Kidney epithelial cell (primary cell): ENCODE measurements around the gene FLOT2. TPM values are rescaled to one million over a fixed set of nuclear protein-coding genes. Genes with fewer than 3 reads are reported as not detected.

Experiments
- DNase-seq: peaks from one replicate; pipeline ENCODE4 v3.0.0-alpha.2; 2010; ENCODE audit warnings: low read depth
- H3K27me3 ChIP-seq: 2 replicates; pipeline ENCODE4 v1.6.0; 2011; ENCODE audit warnings: low read length; ENCODE audit not compliant: control insufficient read depth, insufficient read depth
- H3K36me3 ChIP-seq: 2 replicates; pipeline ENCODE4 v1.5.1; 2011; ENCODE audit warnings: low read length; ENCODE audit not compliant: control insufficient read depth, insufficient read depth
- H3K4me3 ChIP-seq: 2 replicates; pipeline ENCODE4 v1.5.1; 2011; ENCODE audit warnings: low read depth, mild to moderate bottlenecking, control low read depth, low read length
- total RNA-seq: library from RNA; depleted of rRNA; stranded (reverse); fragments of >200 nt; gene quantifications from 2 replicates; pipeline ENCODE4 v1.2.3, GENCODE V29; 2015
- TF ChIP-seq, protein P1 (sequence below): IDR thresholded peaks from 2 replicates; pipeline ENCODE4 v1.5.1; 2011; ENCODE audit warnings: mild to moderate bottlenecking, moderate library complexity, low read length, control low read depth, inconsistent platforms; ENCODE audit not compliant: insufficient read depth, poor library complexity, severe bottlenecking

The FLOT2 gene
- total RNA-seq, 1 donor from 2014 or later = 55.5 TPM

GRCh38 chr17:28918295-28918694 lies 20.8 kb upstream of the FLOT2 start:
- Histone ChIP-seq H3K4me3 (no peak overlapping the region), H3K36me3 (peaks cover 3% of the 10 kb centered on the region), H3K27me3 (no peaks in the 10 kb centered on the region)
- no peak for DNase-seq
- TF ChIP-seq, protein P1, sequence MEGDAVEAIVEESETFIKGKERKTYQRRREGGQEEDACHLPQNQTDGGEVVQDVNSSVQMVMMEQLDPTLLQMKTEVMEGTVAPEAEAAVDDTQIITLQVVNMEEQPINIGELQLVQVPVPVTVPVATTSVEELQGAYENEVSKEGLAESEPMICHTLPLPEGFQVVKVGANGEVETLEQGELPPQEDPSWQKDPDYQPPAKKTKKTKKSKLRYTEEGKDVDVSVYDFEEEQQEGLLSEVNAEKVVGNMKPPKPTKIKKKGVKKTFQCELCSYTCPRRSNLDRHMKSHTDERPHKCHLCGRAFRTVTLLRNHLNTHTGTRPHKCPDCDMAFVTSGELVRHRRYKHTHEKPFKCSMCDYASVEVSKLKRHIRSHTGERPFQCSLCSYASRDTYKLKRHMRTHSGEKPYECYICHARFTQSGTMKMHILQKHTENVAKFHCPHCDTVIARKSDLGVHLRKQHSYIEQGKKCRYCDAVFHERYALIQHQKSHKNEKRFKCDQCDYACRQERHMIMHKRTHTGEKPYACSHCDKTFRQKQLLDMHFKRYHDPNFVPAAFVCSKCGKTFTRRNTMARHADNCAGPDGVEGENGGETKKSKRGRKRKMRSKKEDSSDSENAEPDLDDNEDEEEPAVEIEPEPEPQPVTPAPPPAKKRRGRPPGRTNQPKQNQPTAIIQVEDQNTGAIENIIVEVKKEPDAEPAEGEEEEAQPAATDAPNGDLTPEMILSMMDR = no peak

- no peak overlapping the region for H3K4me3 ChIP-seq
- peaks cover 4% of the 10 kb centered on the region for H3K36me3 ChIP-seq
- no peak for DNase-seq
- TF ChIP-seq, protein P1 = no peak
- H3K27me3 ChIP-seq = no peaks in the 10 kb centered on the region
Observed at GRCh38 chr17:28917465-28917864, 19.9 kb upstream of the FLOT2 start.

- Histone ChIP-seq H3K36me3 (peaks cover 4% of the 10 kb centered on the region), H3K4me3 (no peak overlapping the region), H3K27me3 (no peaks in the 10 kb centered on the region)
- DNase-seq = no peak
- TF ChIP-seq, protein P1 = no peak
Observed at GRCh38 chr17:28917029-28917428, 19.5 kb upstream of the FLOT2 start.

- TF ChIP-seq, protein P1 = peak; percentile 52
- Histone ChIP-seq H3K4me3 (no peak overlapping the region), H3K36me3 (peaks cover 5% of the 10 kb centered on the region), H3K27me3 (no peaks in the 10 kb centered on the region)
- DNase-seq = no peak
Observed at GRCh38 chr17:28916302-28916934, 18.9 kb upstream of the FLOT2 start.

DNA sequence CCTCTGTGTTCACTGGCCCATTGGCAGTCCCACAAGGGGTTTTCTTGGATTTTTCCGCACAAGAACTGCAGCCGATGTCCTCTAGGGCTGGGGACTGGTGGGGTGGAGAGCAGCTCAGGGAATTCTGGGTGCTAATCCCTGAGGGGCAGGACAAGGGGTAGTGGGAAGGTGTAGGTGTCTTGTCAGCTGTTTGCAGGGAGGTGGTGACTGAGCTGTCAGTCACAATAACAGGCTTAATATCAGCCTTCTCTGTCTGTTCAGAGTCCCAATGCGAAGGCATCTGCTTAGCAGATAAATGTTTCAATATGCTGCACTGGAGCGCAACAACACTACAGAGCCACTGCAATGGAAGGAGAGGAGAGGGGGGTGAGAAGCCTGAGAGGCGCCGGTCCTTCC lies 15.4 kb upstream of the FLOT2 start:
- no peak for DNase-seq
- H3K36me3 ChIP-seq = peaks cover 6% of the 10 kb centered on the region
- H3K27me3 ChIP-seq = no peaks in the 10 kb centered on the region
- TF ChIP-seq, protein P1 = no peak
- no peak overlapping the region for H3K4me3 ChIP-seq

DNA sequence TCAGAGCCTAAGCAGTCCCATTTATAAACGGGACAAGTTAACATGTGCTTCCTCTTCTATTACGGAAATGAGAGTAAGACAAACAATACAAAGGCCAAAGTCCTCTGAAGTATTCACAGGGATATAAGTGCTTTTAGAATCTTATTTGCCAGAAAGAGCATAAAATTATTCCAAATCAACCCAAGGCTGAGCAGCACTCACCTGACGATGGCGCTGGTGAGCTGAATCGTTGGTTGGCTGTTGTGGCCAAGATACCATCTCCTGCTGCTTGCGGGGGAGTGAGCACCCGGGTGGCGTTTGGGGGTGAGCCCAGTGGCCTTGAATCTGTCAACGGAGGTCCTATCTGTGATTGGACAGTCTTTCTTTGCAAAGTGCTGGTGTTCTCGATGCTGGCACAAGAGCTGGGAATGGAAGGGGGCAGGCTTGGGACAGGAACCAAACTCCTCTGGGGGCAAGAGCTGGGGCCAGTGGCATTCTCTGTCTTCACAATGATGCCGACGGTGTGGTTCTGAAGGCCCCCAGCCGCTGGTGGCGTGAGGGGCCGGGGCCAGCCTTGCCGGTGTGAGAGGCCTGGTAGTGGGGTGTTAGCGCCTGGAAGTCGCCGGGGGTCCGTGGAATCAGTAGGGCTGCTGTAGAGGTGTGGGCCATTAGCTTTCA lies 14.9 kb upstream of the FLOT2 start:
- Histone ChIP-seq H3K4me3 (no peak overlapping the region), H3K36me3 (peaks cover 6% of the 10 kb centered on the region), H3K27me3 (no peaks in the 10 kb centered on the region)
- DNase-seq = no peak
- TF ChIP-seq, protein P1 = peak; percentile 17
